Tibial artery (tissue), 4 donors: ENCODE results near the gene MT1A.
A peak's percentile ranks its signal among the peaks of the same experiment; 100 is the strongest.

Source experiments
- DNase-seq, 2 donors: peaks; one replicate each; pipeline ENCODE4 v3.0.0-alpha.2; 2019
- H3K27ac ChIP-seq, 2 donors: fragments of 200-600 bp; sonication (generic) in 1 of 2; 1 replicate in 1 of 2; 2 replicates in 1 of 2; pipeline ENCODE4 v1.5.1; 2018 to 2019; ENCODE audit warnings: mild to moderate bottlenecking in 1 of 2
- H3K27me3 ChIP-seq, 2 donors: fragments of 200-600 bp; sonication (generic) in 1 of 2; one replicate each; pipeline versions ENCODE4 v1.5.1 to v1.6.0; 2016 to 2019
- H3K36me3 ChIP-seq, 3 donors: fragments of 200-600 bp; sonication (generic) in 2 of 3; one replicate each; pipeline ENCODE4 v1.5.1; 2016 to 2019; ENCODE audit warnings: mild to moderate bottlenecking in 2 of 3
- H3K4me1 ChIP-seq, 4 donors: fragments of 200-600 bp; sonication (generic) in 2 of 4; 1 replicate in 3 of 4; 2 replicates in 1 of 4; pipeline ENCODE4 v1.5.1; 2016 to 2019
- H3K4me3 ChIP-seq, 2 donors: fragments of 200-600 bp; sonication (generic) in 1 of 2; 1 replicate in 1 of 2; 2 replicates in 1 of 2; pipeline ENCODE4 v1.5.1; 2018 to 2019; ENCODE audit warnings: mild to moderate bottlenecking in 2 of 2
- H3K9me3 ChIP-seq, 3 donors: fragments of 200-600 bp; sonication (generic) in 1 of 3; one replicate each; pipeline ENCODE4 v1.5.1; 2016 to 2019
- intact Hi-C: fragments of 100-400 bp; cut with DNase I; formaldehyde crosslinking; loops from one replicate; pipeline ENCODE4 v1.15.0; 2023; ENCODE audit warnings: low total_unique reads
- TF ChIP-seq, protein P1 (sequence below), 2 experiments: fragments of 200-600 bp in 1 of 2; fragments of 450-650 bp in 1 of 2; IDR thresholded peaks; one replicate each; pipeline ENCODE4 v1.5.1; 2017 to 2019; ENCODE audit warnings: antibody characterized with exemption in 2 of 2, mild to moderate bottlenecking in 1 of 2, moderate library complexity in 1 of 2

Gene MT1A

GRCh38 chr16:56681939-56682702 is 43.7 kb downstream of the MT1A start, which contains the start of gene MT1X:
TSS of gene MT1X (plus strand) at chr16:56682470. CDS start at chr16:56682541, 71 bp downstream.
- TF ChIP-seq, protein P1, sequence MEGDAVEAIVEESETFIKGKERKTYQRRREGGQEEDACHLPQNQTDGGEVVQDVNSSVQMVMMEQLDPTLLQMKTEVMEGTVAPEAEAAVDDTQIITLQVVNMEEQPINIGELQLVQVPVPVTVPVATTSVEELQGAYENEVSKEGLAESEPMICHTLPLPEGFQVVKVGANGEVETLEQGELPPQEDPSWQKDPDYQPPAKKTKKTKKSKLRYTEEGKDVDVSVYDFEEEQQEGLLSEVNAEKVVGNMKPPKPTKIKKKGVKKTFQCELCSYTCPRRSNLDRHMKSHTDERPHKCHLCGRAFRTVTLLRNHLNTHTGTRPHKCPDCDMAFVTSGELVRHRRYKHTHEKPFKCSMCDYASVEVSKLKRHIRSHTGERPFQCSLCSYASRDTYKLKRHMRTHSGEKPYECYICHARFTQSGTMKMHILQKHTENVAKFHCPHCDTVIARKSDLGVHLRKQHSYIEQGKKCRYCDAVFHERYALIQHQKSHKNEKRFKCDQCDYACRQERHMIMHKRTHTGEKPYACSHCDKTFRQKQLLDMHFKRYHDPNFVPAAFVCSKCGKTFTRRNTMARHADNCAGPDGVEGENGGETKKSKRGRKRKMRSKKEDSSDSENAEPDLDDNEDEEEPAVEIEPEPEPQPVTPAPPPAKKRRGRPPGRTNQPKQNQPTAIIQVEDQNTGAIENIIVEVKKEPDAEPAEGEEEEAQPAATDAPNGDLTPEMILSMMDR (IDR thresholded peaks at IDR 0.05): no peak
- intact Hi-C loops: loop anchor here (5.0 kb wide), 1 partner anchor 75 kb away; the partner anchor contains the start of gene MT2A

DNA sequence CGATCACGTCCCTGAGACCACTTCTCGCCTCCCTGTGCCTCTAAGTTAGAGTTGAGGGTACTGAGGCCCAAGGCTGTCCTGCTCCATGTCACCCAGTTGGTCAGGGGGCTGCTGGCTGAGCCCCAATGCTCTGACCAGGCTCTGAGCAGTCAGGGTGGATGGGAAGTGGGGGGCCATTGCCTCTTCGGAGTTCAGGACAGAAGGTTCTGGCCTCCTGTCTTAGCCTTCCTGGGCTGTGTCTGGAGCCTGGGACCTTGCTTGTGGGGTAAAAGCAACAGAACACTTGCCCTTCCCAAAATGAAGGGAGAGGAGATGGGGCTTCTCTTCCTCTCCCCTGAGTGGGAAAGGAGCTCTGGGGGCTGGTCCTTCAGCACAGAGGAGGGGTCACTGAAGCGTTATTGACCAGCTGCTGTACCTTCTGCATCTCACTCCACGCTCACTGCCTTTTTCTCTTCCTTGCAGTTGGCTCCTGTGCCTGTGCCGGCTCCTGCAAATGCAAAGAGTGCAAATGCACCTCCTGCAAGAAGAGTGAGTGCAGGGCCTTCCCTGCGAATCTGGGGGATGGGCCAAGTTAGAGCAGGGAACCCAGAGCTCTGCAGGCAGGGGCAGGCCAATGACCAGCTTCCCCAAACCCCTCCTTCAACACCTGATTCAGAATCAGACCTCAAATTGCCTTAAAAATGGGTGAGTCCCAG is 44.4 kb downstream of the MT1A start:
- TF ChIP-seq, protein P1 (IDR thresholded peaks at IDR 0.05): no peak
- intact Hi-C loops: loop anchor here (5.0 kb wide), 1 partner anchor 76 kb away; the partner anchor contains the start of gene MT2A
- Histone ChIP-seq H3K4me1 (peaks cover 0 to 39% (median 10%) of the 10 kb centered on the region in 4 donors), H3K4me3 (peak overlapping the region; percentile 80 to 82), H3K27ac (peak overlapping the region; percentile 87 to 88), H3K36me3 (peaks cover 6 to 25% (median 14%) of the 10 kb centered on the region in 3 donors), H3K9me3 (peaks cover 0 to 10% (median 0%) of the 10 kb centered on the region in 3 donors), H3K27me3 (no peaks in the 10 kb centered on the region)
- no peak for DNase-seq

More at GRCh38 chr16:56681939-56682702, 43.7 kb downstream of the MT1A start, which contains the start of gene MT1X:
- Histone ChIP-seq H3K36me3 (peaks cover 6 to 25% (median 14%) of the 10 kb centered on the region in 3 donors), H3K27me3 (no peaks in the 10 kb centered on the region), H3K4me3 (peak within 1 kb of the TSS; percentile 80 to 82), H3K4me1 (peaks cover 0 to 39% (median 10%) of the 10 kb centered on the region in 4 donors), H3K27ac (peak within 1 kb of the TSS; percentile 87 to 88), H3K9me3 (peaks cover 0 to 9% (median 0%) of the 10 kb centered on the region in 3 donors)
- peak; percentile 94 to 98 for DNase-seq

GRCh38 chr16:56683424-56684172 is 45.1 kb downstream of the MT1A start:
- peak overlapping the region; percentile 80 to 82 for H3K4me3 ChIP-seq
- peak overlapping the region; percentile 87 to 88 for H3K27ac ChIP-seq

DNA sequence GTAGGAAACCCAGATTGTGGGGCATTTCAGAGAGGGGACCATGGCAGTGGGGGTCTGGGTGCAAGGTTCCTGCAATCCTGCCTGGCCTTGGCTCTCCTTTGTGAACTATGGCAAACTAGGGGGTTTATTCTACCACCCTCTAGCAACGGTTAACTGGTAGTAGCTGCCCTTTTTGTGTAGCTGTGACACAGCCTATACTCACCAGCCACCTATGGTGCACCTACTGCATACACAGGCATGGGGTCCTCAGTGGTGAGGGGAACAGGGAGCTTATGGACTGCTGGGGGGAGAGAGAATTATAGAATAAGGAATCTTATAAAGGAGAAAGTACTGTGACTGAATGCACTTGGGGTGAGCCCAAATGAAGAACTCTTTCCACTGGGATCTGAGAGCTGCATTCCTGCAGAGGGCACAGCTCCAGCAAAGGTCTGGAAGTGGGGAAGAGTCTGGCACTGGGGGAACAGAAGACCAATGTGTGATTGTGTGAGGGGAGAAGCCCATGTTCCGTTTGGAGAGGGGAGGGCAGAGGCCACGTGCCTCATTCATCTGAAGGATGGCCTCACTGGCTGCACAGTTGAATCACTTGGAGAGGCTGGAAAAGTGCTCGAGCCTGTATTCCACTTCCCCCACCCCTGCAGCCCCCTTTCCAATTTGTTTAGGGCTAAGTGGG is 45.9 kb downstream of the MT1A start:
- no peaks in the 10 kb centered on the region for H3K27me3 ChIP-seq
- intact Hi-C loops: loop anchor here (5.0 kb wide), 1 partner anchor 77 kb away; the partner anchor contains the start of gene MT2A
- no peak for DNase-seq
- TF ChIP-seq, protein P1 (IDR thresholded peaks at IDR 0.05): no peak
- peaks cover 0 to 39% (median 10%) of the 10 kb centered on the region in 4 donors for H3K4me1 ChIP-seq
- peaks cover 0 to 10% (median 0%) of the 10 kb centered on the region in 3 donors for H3K9me3 ChIP-seq
- peaks cover 6 to 25% (median 14%) of the 10 kb centered on the region in 3 donors for H3K36me3 ChIP-seq
- H3K27ac ChIP-seq: peak overlapping the region; percentile 87 to 88
- H3K4me3 ChIP-seq: peak overlapping the region; percentile 80 to 82

More at GRCh38 chr16:56683424-56684172, 45.1 kb downstream of the MT1A start:
- Histone ChIP-seq H3K9me3 (peaks cover 0 to 10% (median 0%) of the 10 kb centered on the region in 3 donors), H3K36me3 (peaks cover 6 to 25% (median 14%) of the 10 kb centered on the region in 3 donors), H3K4me1 (peaks cover 0 to 39% (median 10%) of the 10 kb centered on the region in 4 donors), H3K27me3 (no peaks in the 10 kb centered on the region)
- TF ChIP-seq, protein P1 (IDR thresholded peaks at IDR 0.05): no peak
- DNase-seq: no peak
- intact Hi-C loops: loop anchor here (5.0 kb wide), 1 partner anchor 76 kb away; the partner anchor contains the start of gene MT2A
